GM12878 (cell line): ENCODE results near the gene FAN1.

ENCODE experiments used
- CHD1 ChIP-seq: IDR thresholded peaks from 2 replicates; pipeline ENCODE4 v1.6.1; 2012; ENCODE audit warnings: low read depth, low read length, improper control_type of control experiment
- TF ChIP-seq, protein P1 (sequence below), 3 experiments: IDR thresholded peaks in 2 of 3; conservative IDR thresholded peaks in 1 of 3; 2 replicates each; pipeline ENCODE4 v1.5.1; 2011; ENCODE audit warnings: low read depth in 3 of 3, low read length in 3 of 3, mild to moderate bottlenecking in 3 of 3, control low read depth in 2 of 3, moderate library complexity in 2 of 3, inconsistent platforms in 1 of 3, mixed read lengths in 1 of 3; ENCODE audit not compliant: control insufficient read depth in 2 of 3, insufficient read depth in 1 of 3; ENCODE audit errors: extremely low read depth in 1 of 3
- TF ChIP-seq, protein P2 (sequence below): IDR thresholded peaks from 2 replicates; pipeline ENCODE4 v1.6.1; 2012; ENCODE audit warnings: improper control_type of control experiment, low read depth, low read length; ENCODE audit not compliant: insufficient replicate concordance
- TF ChIP-seq, protein P3 (sequence below): IDR thresholded peaks from 2 replicates; pipeline ENCODE4 v1.6.1; 2012; ENCODE audit warnings: low read depth, low read length, improper control_type of control experiment

DNA sequence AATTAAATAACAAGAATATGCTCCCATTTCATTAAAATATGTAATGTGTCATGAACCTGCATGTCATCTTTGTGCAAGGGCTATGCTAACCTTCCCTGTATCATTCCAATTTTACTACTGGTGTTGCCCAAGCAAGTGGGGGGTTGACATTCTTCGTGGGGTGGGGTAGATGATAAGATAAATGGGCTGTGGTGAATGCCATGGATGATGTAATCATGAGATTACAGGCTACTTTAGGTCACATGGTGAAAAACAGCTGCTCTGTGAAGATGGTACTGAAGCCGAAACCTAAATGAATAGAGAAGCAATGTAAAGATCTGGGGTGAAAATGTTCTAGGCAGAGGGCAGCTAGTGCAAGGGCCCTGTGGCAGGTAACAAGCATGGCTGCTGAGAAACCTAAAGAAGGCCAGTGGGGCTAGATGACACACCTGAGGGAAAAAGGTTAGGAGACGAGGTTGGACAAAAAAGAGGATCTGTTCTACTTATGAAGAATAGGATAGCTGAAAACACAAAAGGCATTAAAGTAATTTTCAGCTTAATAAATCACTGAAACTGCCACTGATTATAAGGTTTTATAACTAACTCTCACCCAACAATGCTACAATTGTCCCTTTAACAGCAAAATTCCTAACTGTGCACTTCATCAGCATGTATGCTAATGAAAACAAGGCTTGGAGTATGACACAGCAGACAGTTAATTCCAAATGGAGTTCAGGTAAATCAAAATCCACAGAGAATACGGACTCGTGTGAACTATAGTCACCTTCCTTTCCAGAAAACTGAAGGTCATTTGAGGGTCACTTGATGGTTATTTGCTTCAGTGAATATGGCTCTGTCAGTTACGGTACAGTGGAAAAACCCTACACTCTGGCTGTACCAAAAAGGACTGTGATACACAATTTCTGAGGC is 52.8 kb downstream of the FAN1 start:
- TF ChIP-seq, protein P1, sequence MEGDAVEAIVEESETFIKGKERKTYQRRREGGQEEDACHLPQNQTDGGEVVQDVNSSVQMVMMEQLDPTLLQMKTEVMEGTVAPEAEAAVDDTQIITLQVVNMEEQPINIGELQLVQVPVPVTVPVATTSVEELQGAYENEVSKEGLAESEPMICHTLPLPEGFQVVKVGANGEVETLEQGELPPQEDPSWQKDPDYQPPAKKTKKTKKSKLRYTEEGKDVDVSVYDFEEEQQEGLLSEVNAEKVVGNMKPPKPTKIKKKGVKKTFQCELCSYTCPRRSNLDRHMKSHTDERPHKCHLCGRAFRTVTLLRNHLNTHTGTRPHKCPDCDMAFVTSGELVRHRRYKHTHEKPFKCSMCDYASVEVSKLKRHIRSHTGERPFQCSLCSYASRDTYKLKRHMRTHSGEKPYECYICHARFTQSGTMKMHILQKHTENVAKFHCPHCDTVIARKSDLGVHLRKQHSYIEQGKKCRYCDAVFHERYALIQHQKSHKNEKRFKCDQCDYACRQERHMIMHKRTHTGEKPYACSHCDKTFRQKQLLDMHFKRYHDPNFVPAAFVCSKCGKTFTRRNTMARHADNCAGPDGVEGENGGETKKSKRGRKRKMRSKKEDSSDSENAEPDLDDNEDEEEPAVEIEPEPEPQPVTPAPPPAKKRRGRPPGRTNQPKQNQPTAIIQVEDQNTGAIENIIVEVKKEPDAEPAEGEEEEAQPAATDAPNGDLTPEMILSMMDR (IDR thresholded peaks at IDR 0.05 in 2 of 3, conservative IDR thresholded peaks at IDR 0.05 in 1 of 3; ENCODE audit: control insufficient read depth in 2 of 3, extremely low read depth in 1 of 3, insufficient read depth in 1 of 3, low read depth in 3 of 3, low read length in 3 of 3), result no peak
- TF ChIP-seq, protein P2, sequence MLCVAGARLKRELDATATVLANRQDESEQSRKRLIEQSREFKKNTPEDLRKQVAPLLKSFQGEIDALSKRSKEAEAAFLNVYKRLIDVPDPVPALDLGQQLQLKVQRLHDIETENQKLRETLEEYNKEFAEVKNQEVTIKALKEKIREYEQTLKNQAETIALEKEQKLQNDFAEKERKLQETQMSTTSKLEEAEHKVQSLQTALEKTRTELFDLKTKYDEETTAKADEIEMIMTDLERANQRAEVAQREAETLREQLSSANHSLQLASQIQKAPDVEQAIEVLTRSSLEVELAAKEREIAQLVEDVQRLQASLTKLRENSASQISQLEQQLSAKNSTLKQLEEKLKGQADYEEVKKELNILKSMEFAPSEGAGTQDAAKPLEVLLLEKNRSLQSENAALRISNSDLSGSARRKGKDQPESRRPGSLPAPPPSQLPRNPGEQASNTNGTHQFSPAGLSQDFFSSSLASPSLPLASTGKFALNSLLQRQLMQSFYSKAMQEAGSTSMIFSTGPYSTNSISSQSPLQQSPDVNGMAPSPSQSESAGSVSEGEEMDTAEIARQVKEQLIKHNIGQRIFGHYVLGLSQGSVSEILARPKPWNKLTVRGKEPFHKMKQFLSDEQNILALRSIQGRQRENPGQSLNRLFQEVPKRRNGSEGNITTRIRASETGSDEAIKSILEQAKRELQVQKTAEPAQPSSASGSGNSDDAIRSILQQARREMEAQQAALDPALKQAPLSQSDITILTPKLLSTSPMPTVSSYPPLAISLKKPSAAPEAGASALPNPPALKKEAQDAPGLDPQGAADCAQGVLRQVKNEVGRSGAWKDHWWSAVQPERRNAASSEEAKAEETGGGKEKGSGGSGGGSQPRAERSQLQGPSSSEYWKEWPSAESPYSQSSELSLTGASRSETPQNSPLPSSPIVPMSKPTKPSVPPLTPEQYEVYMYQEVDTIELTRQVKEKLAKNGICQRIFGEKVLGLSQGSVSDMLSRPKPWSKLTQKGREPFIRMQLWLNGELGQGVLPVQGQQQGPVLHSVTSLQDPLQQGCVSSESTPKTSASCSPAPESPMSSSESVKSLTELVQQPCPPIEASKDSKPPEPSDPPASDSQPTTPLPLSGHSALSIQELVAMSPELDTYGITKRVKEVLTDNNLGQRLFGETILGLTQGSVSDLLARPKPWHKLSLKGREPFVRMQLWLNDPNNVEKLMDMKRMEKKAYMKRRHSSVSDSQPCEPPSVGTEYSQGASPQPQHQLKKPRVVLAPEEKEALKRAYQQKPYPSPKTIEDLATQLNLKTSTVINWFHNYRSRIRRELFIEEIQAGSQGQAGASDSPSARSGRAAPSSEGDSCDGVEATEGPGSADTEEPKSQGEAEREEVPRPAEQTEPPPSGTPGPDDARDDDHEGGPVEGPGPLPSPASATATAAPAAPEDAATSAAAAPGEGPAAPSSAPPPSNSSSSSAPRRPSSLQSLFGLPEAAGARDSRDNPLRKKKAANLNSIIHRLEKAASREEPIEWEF, result no peak
- TF ChIP-seq CHD1, result no peak
- TF ChIP-seq, protein P3, sequence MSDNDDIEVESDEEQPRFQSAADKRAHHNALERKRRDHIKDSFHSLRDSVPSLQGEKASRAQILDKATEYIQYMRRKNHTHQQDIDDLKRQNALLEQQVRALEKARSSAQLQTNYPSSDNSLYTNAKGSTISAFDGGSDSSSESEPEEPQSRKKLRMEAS, result no peak
